ENCODE measurements around the gene AKT1S1.

Gene AKT1S1

GRCh38 chr19:49869484-49870308, 7.5 kb downstream of the AKT1S1 start:
- H3K4me1 ChIP-seq (ENCODE audit: control insufficient read depth, low read depth, low read length) = peaks cover 4% of the 10 kb centered on the region
- H2BK120ac ChIP-seq (ENCODE audit: low read depth, low read length) = no peak overlapping the region
- peak overlapping the region; percentile 87 for H3K9ac ChIP-seq (ENCODE audit: low read length)
- peak overlapping the region; percentile 85 for H3K4ac ChIP-seq (ENCODE audit: low read depth, low read length)
- peak overlapping the region; percentile 74 for H3K23ac ChIP-seq (ENCODE audit: low read length)
- H3K18ac ChIP-seq (ENCODE audit: low read length) = peak overlapping the region; percentile 29
- H3K27me3 ChIP-seq (ENCODE audit: insufficient read depth, low read length, poor library complexity) = no peaks in the 10 kb centered on the region
- H2AK5ac ChIP-seq (ENCODE audit: low read length) = peak overlapping the region; percentile 99
- H3K4me3 ChIP-seq (ENCODE audit: low read length) = peak overlapping the region; percentile 44
- peak overlapping the region; percentile 88 for H3K4me2 ChIP-seq (ENCODE audit: low read length)
- peak; percentile 100 for DNase-seq
- peak overlapping the region; percentile 30 for H4K5ac ChIP-seq (ENCODE audit: low read length)
- peak overlapping the region; percentile 69 for H3K27ac ChIP-seq (ENCODE audit: low read depth, low read length)
- H3K36me3 ChIP-seq (ENCODE audit: control insufficient read depth, insufficient read depth, low read length) = peaks cover under 1% of the 10 kb centered on the region
- WGBS (ENCODE audit: extremely low coverage, insufficient coverage, low lambda C conversion rate) = no CpG with 5 or more reads among the region's 67 CpGs
- peaks cover 18% of the 10 kb centered on the region for H3K79me2 ChIP-seq (ENCODE audit: control insufficient read depth, insufficient read depth, low read length)
- peaks cover 13% of the 10 kb centered on the region for H3K79me1 ChIP-seq (ENCODE audit: low read length)
- no peak overlapping the region for H4K8ac ChIP-seq (ENCODE audit: low read depth, low read length)
- H2BK15ac ChIP-seq (replicated peaks; ENCODE audit: low read depth) = no peak overlapping the region
- peak overlapping the region; percentile 65 for H2BK5ac ChIP-seq (ENCODE audit: low read length)
- H3K56ac ChIP-seq (ENCODE audit: low read length) = peak overlapping the region; percentile 96

- Histone ChIP-seq H3K4ac (ENCODE audit: low read depth, low read length) (no peak overlapping the region), H3K23ac (ENCODE audit: low read length) (no peak overlapping the region), H2BK5ac (ENCODE audit: low read length) (no peak overlapping the region), H3K4me3 (ENCODE audit: low read length) (no peak overlapping the region), H3K79me1 (ENCODE audit: low read length) (peaks cover 10% of the 10 kb centered on the region), H2AK5ac (ENCODE audit: low read length) (no peak overlapping the region), H2BK120ac (ENCODE audit: low read depth, low read length) (no peak overlapping the region), H3K4me2 (ENCODE audit: low read length) (peak overlapping the region; percentile 49), H4K8ac (ENCODE audit: low read depth, low read length) (no peak overlapping the region), H3K56ac (ENCODE audit: low read length) (peak overlapping the region; percentile 71), H3K9ac (ENCODE audit: low read length) (peak overlapping the region; percentile 44), H3K27ac (ENCODE audit: low read depth, low read length) (peak overlapping the region; percentile 42), H3K36me3 (ENCODE audit: control insufficient read depth, insufficient read depth, low read length) (peaks cover 4% of the 10 kb centered on the region), H4K5ac (ENCODE audit: low read length) (no peak overlapping the region), H3K18ac (ENCODE audit: low read length) (no peak overlapping the region), H3K79me2 (ENCODE audit: control insufficient read depth, insufficient read depth, low read length) (peaks cover 20% of the 10 kb centered on the region), H2BK15ac (replicated peaks; ENCODE audit: low read depth) (no peak overlapping the region), H3K27me3 (ENCODE audit: insufficient read depth, low read length, poor library complexity) (no peaks in the 10 kb centered on the region), H3K4me1 (ENCODE audit: control insufficient read depth, low read depth, low read length) (peaks cover 4% of the 10 kb centered on the region)
- no CpG with 5 or more reads among the region's 15 CpGs for WGBS (ENCODE audit: extremely low coverage, insufficient coverage, low lambda C conversion rate)
- no peak for DNase-seq
Measured at GRCh38 chr19:49869009-49869483, 8.1 kb downstream of the AKT1S1 start.

GRCh38 chr19:49866933-49867782, 10.0 kb downstream of the AKT1S1 start, which contains the start of gene PNKP:
Gene PNKP (minus strand): TSS chr19:49867576. CDS start chr19:49867204, 372 bp downstream.
- no peak within 1 kb of the TSS for H2AK5ac ChIP-seq (ENCODE audit: low read length)
- peak within 1 kb of the TSS; percentile 82 for H3K9ac ChIP-seq (ENCODE audit: low read length)
- H4K8ac ChIP-seq (ENCODE audit: low read depth, low read length) = no peak within 1 kb of the TSS
- H3K23ac ChIP-seq (ENCODE audit: low read length) = no peak within 1 kb of the TSS
- peaks cover 9% of the 10 kb centered on the region for H3K79me1 ChIP-seq (ENCODE audit: low read length)
- peaks cover 4% of the 10 kb centered on the region for H3K4me1 ChIP-seq (ENCODE audit: control insufficient read depth, low read depth, low read length)
- H3K18ac ChIP-seq (ENCODE audit: low read length) = peak within 1 kb of the TSS; percentile 63
- peak within 1 kb of the TSS; percentile 81 for H3K4me3 ChIP-seq (ENCODE audit: low read length)
- H3K36me3 ChIP-seq (ENCODE audit: control insufficient read depth, insufficient read depth, low read length) = peaks cover 6% of the 10 kb centered on the region
- peaks cover 20% of the 10 kb centered on the region for H3K79me2 ChIP-seq (ENCODE audit: control insufficient read depth, insufficient read depth, low read length)
- H2BK5ac ChIP-seq (ENCODE audit: low read length) = peak within 1 kb of the TSS; percentile 76
- DNase-seq = peak; percentile 95
- no peak within 1 kb of the TSS for H3K4ac ChIP-seq (ENCODE audit: low read depth, low read length)
- no peak within 1 kb of the TSS for H2BK120ac ChIP-seq (ENCODE audit: low read depth, low read length)
- no peaks in the 10 kb centered on the region for H3K27me3 ChIP-seq (ENCODE audit: insufficient read depth, low read length, poor library complexity)
- H3K27ac ChIP-seq (ENCODE audit: low read depth, low read length) = peak within 1 kb of the TSS; percentile 91
- H3K56ac ChIP-seq (ENCODE audit: low read length) = peak within 1 kb of the TSS; percentile 96
- no peak within 1 kb of the TSS for H4K5ac ChIP-seq (ENCODE audit: low read length)
- H2BK15ac ChIP-seq (replicated peaks; ENCODE audit: low read depth) = no peak within 1 kb of the TSS
- no CpG with 5 or more reads among the region's 65 CpGs for WGBS (ENCODE audit: extremely low coverage, insufficient coverage, low lambda C conversion rate)
- peak within 1 kb of the TSS; percentile 31 for H3K4me2 ChIP-seq (ENCODE audit: low read length)

GRCh38 chr19:49864890-49865289, 12.3 kb downstream of the AKT1S1 start:
- DNase-seq = no peak
- H3K4me1 ChIP-seq (ENCODE audit: control insufficient read depth, low read depth, low read length) = peaks cover 2% of the 10 kb centered on the region
- peaks cover 14% of the 10 kb centered on the region for H3K36me3 ChIP-seq (ENCODE audit: control insufficient read depth, insufficient read depth, low read length)
- H2AK5ac ChIP-seq (ENCODE audit: low read length) = no peak overlapping the region
- no peak overlapping the region for H3K27ac ChIP-seq (ENCODE audit: low read depth, low read length)
- H2BK15ac ChIP-seq (replicated peaks; ENCODE audit: low read depth) = no peak overlapping the region
- H3K4me2 ChIP-seq (ENCODE audit: low read length) = no peak overlapping the region
- H3K23ac ChIP-seq (ENCODE audit: low read length) = no peak overlapping the region
- H4K8ac ChIP-seq (ENCODE audit: low read depth, low read length) = no peak overlapping the region
- no peak overlapping the region for H3K4ac ChIP-seq (ENCODE audit: low read depth, low read length)
- H3K9ac ChIP-seq (ENCODE audit: low read length) = no peak overlapping the region
- H3K79me2 ChIP-seq (ENCODE audit: control insufficient read depth, insufficient read depth, low read length) = peaks cover 20% of the 10 kb centered on the region
- H3K4me3 ChIP-seq (ENCODE audit: low read length) = no peak overlapping the region
- H2BK5ac ChIP-seq (ENCODE audit: low read length) = no peak overlapping the region
- peaks cover 9% of the 10 kb centered on the region for H3K79me1 ChIP-seq (ENCODE audit: low read length)
- no peak overlapping the region for H4K5ac ChIP-seq (ENCODE audit: low read length)
- H3K56ac ChIP-seq (ENCODE audit: low read length) = no peak overlapping the region
- no peak overlapping the region for H2BK120ac ChIP-seq (ENCODE audit: low read depth, low read length)
- H3K27me3 ChIP-seq (ENCODE audit: insufficient read depth, low read length, poor library complexity) = no peaks in the 10 kb centered on the region
- WGBS (ENCODE audit: extremely low coverage, insufficient coverage, low lambda C conversion rate) = no CpG with 5 or more reads among the region's 13 CpGs
- H3K18ac ChIP-seq (ENCODE audit: low read length) = no peak overlapping the region

DNA sequence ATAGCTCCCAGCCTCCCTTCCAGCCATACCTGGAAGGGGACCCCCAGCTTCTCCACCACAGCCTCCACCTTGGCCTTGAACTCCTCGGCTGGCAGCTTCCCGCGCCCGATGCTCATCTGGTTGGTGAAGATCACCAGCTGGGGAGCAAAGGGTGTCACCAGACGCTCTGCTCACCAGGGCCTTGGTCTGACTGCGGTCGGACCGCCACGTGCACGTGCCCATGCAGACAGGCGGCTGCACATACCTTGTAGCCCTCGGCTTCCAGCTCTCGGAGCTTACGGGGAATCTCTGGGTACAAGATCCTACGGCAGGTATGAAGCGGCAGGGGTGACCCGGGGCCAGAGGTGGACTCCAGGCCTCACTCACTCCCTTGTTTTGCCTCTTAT, 13.2 kb downstream of the AKT1S1 start:
- no peak overlapping the region for H3K4ac ChIP-seq (ENCODE audit: low read depth, low read length)

More for the DNA sequence above, 13.2 kb downstream of the AKT1S1 start:
- H3K27ac ChIP-seq (ENCODE audit: low read depth, low read length) = no peak overlapping the region
- H2BK5ac ChIP-seq (ENCODE audit: low read length) = no peak overlapping the region
- no peak overlapping the region for H2BK120ac ChIP-seq (ENCODE audit: low read depth, low read length)
- WGBS (ENCODE audit: extremely low coverage, insufficient coverage, low lambda C conversion rate) = no CpG with 5 or more reads among the region's 17 CpGs
- peaks cover 2% of the 10 kb centered on the region for H3K4me1 ChIP-seq (ENCODE audit: control insufficient read depth, low read depth, low read length)
- H3K18ac ChIP-seq (ENCODE audit: low read length) = no peak overlapping the region
- no peaks in the 10 kb centered on the region for H3K27me3 ChIP-seq (ENCODE audit: insufficient read depth, low read length, poor library complexity)
- peaks cover 18% of the 10 kb centered on the region for H3K36me3 ChIP-seq (ENCODE audit: control insufficient read depth, insufficient read depth, low read length)
- no peak overlapping the region for H4K8ac ChIP-seq (ENCODE audit: low read depth, low read length)
- peaks cover 20% of the 10 kb centered on the region for H3K79me2 ChIP-seq (ENCODE audit: control insufficient read depth, insufficient read depth, low read length)
- no peak overlapping the region for H2AK5ac ChIP-seq (ENCODE audit: low read length)
- no peak overlapping the region for H3K23ac ChIP-seq (ENCODE audit: low read length)
- H3K4me2 ChIP-seq (ENCODE audit: low read length) = no peak overlapping the region
- no peak overlapping the region for H4K5ac ChIP-seq (ENCODE audit: low read length)
- no peak overlapping the region for H3K56ac ChIP-seq (ENCODE audit: low read length)
- no peak overlapping the region for H3K9ac ChIP-seq (ENCODE audit: low read length)
- no peak overlapping the region for H2BK15ac ChIP-seq (replicated peaks; ENCODE audit: low read depth)
- H3K79me1 ChIP-seq (ENCODE audit: low read length) = peaks cover 9% of the 10 kb centered on the region
- no peak for DNase-seq
- no peak overlapping the region for H3K4me3 ChIP-seq (ENCODE audit: low read length)
